ENCODE data around the gene PTF1A.

Gene PTF1A

GRCh38 chr10:23151071-23151470, 41.0 kb upstream of the PTF1A start:
- DNase-seq (ENCODE audit: low read depth in 2 of 2), result no peak
- no peak for TF ChIP-seq CTCF (IDR thresholded peaks at IDR 0.05; ENCODE audit: low read depth, low read length)

DNA sequence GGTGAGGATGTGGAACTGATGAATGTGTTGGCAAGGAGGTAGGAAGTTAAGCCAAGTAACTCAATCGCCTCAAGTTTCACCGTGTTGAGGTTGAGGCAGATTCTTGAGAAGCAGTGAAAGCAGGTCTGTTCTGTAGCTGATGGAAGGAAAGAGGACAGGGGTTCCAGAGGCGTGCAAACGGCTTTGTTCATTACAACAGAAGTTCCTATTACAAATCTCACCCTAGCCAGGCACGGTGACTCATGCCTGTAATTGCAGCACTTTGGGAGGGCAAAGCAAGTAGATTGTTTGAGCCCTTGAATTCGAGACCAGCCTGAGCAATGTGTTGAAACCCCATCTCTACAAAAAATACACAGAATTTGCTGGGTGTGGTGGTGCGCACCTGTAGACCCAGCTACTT, 36.9 kb upstream of the PTF1A start:
- DNase-seq (ENCODE audit: low read depth in 2 of 2), result peak; percentile 6 to 25
- no peak overlapping the region for H3K4me3 ChIP-seq (replicated peaks in 1 of 2; ENCODE audit: low read depth in 2 of 2, low read length in 2 of 2)

More at GRCh38 chr10:23151071-23151470, 41.0 kb upstream of the PTF1A start:
- no peak overlapping the region for H3K4me3 ChIP-seq (replicated peaks in 1 of 2; ENCODE audit: low read depth in 2 of 2, low read length in 2 of 2)

DNA sequence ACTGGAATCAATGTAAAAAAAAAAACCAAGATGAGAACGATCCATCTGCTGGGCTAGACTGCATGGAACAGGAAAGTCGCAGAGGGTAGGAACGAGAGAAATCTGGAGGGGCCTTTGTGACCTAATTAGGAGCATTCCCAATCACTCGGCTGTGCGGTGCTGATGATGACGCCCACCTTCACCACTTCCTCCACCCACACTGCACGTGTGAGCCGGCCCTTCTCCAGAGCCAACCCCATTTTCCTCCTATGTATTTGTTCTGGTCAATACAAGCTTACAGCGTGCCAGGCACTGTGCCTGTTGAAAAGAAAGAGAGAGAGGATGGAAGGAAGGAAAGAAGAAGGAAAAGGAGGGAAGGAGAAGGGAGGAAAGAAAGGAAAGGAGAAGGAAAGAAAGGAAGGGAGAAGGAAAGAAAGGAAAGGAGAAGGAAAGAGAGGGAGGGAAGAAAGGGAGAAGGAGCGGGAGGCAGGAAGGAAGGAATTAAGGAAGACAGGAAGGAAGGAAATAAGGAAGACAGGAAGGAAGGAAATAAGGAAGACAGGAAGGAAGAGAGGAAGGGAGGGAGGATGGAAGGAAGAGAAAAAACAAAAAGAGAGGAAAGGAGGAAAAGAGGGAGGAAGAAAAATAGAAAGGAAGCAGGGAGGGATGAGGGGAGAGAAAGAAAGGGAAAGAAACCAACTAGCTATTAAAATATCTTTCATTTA, 35.5 kb upstream of the PTF1A start:
- no peak for DNase-seq (ENCODE audit: low read depth in 2 of 2)
- H3K4me3 ChIP-seq (replicated peaks in 1 of 2; ENCODE audit: low read depth in 2 of 2, low read length in 2 of 2), result no peak overlapping the region
- TF ChIP-seq CTCF (IDR thresholded peaks at IDR 0.05; ENCODE audit: low read depth, low read length), result no peak

More for the DNA sequence above, 36.9 kb upstream of the PTF1A start:
- no peak for TF ChIP-seq CTCF (IDR thresholded peaks at IDR 0.05; ENCODE audit: low read depth, low read length)

- no peak for TF ChIP-seq CTCF (IDR thresholded peaks at IDR 0.05; ENCODE audit: low read depth, low read length)
- H3K4me3 ChIP-seq (replicated peaks in 1 of 2; ENCODE audit: low read depth in 2 of 2, low read length in 2 of 2), result no peak overlapping the region
Measured at GRCh38 chr10:23157239-23157681, 34.9 kb upstream of the PTF1A start.

DNA sequence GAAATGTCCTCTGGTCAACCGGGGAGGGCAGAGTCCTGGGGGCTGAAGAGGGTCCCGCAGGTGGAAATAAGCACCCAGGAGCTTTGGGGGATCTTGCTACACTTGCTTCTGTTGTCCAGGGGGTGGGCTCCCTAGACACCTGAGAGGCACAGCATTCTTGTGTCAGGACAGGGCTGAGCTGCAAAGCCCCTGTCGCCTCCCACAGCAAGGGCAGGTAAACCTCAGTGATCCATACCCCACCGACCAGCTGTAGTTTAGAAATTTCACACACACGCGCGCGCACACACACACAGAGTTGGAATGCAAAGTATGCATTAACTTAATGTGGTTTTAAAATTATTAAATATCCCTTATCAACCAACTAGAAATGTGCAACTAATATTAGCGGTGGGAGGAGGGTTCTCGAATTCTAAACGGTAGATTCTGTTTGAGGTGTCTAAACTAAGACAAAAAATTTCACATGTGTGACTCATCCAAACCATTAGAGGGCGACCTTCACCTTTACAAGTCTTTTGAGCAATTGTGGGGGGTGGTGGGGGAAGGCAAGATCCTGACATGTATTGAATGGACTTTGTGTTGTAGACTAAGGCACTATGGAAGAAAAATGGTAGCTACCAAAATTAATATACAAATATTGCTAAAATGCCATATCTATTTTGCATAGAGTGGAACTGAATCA, 34.3 kb upstream of the PTF1A start:
- DNase-seq (ENCODE audit: low read depth in 2 of 2), result peak; percentile 52 to 57
- H3K4me3 ChIP-seq (replicated peaks in 1 of 2; ENCODE audit: low read depth in 2 of 2, low read length in 2 of 2), result no peak overlapping the region
- TF ChIP-seq CTCF (IDR thresholded peaks at IDR 0.05; ENCODE audit: low read depth, low read length), result peak; percentile 29

More at GRCh38 chr10:23157239-23157681, 34.9 kb upstream of the PTF1A start:
- DNase-seq (ENCODE audit: low read depth in 2 of 2), result no peak

- peak; percentile 89 for TF ChIP-seq CTCF (IDR thresholded peaks at IDR 0.05; ENCODE audit: low read depth, low read length)
- no peak overlapping the region for H3K4me3 ChIP-seq (replicated peaks in 1 of 2; ENCODE audit: low read depth in 2 of 2, low read length in 2 of 2)
- DNase-seq (ENCODE audit: low read depth in 2 of 2), result peak; percentile 68 to 75
Measured at GRCh38 chr10:23158370-23158769, 33.7 kb upstream of the PTF1A start.
